ACC112 (cell line): ENCODE measurements around the gene AKAP8.
"Not testable (repeated sequence)": the region's sequence is repeated elsewhere in the genome, so short reads cannot be mapped to it uniquely, and the experiment has no call there.

Experiments used
- H2AFZ ChIP-seq: fragments of 200-600 bp; sonication (generic); one replicate; pipeline ENCODE4 v1.6.0; 2017; ENCODE audit warnings: antibody characterized with exemption, low read length; ENCODE audit not compliant: unreplicated experiment
- H3K27ac ChIP-seq: fragments of 200-600 bp; sonication (generic); 2 replicates; pipeline ENCODE4 v1.5.1; 2014; ENCODE audit warnings: low read depth, mild to moderate bottlenecking, antibody characterized with exemption, low read length, moderate library complexity
- H3K27me3 ChIP-seq: fragments of 200-600 bp; sonication (generic); 2 replicates; pipeline ENCODE4 v1.6.1; 2014; ENCODE audit warnings: mild to moderate bottlenecking, antibody characterized with exemption, low read length, moderate library complexity, mixed read lengths; ENCODE audit not compliant: insufficient read depth
- H3K36me3 ChIP-seq: fragments of 200-600 bp; sonication (generic); 2 replicates; pipeline ENCODE4 v1.6.1; 2016; ENCODE audit warnings: mild to moderate bottlenecking, antibody characterized with exemption, low read length, moderate library complexity, mixed read lengths; ENCODE audit not compliant: insufficient read depth
- H3K4me1 ChIP-seq: fragments of 200-600 bp; sonication (generic); one replicate; pipeline ENCODE4 v1.6.1; 2016; ENCODE audit warnings: low read length, mixed read lengths; ENCODE audit not compliant: insufficient read depth, unreplicated experiment, control insufficient read depth
- H3K4me3 ChIP-seq: fragments of 200-600 bp; sonication (generic); 2 replicates; pipeline ENCODE4 v1.5.1; 2014; ENCODE audit warnings: mild to moderate bottlenecking, low read depth, low read length
- H3K79me2 ChIP-seq: fragments of 200-600 bp; sonication (generic); one replicate; pipeline ENCODE4 v1.6.0; 2016; ENCODE audit warnings: low read length; ENCODE audit not compliant: control insufficient read depth, unreplicated experiment, insufficient read depth

Gene AKAP8

DNA sequence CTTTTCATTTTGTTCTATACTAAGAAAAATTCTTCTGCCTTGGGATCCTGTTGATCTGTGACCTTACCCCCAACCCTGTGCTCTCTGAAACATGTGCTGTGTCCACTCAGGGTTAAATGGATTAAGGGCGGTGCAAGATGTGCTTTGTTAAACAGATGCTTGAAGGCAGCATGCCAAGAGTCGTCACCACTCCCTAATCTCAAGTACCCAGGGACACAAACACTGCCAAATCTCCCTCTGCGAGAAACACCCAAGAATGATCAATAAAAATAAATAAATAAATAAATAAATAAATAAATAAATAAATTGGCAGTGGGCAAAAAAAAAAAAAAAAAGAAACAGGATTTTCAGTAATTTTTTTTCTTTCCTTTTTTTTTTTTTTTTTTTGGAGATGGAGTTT lies 15.8 kb downstream of the AKAP8 start:
- not testable (repeated sequence) for H3K4me3 ChIP-seq, H3K27ac ChIP-seq, H3K36me3 ChIP-seq, H3K27me3 ChIP-seq, H3K4me1 ChIP-seq, H3K79me2 ChIP-seq, H2AFZ ChIP-seq

DNA sequence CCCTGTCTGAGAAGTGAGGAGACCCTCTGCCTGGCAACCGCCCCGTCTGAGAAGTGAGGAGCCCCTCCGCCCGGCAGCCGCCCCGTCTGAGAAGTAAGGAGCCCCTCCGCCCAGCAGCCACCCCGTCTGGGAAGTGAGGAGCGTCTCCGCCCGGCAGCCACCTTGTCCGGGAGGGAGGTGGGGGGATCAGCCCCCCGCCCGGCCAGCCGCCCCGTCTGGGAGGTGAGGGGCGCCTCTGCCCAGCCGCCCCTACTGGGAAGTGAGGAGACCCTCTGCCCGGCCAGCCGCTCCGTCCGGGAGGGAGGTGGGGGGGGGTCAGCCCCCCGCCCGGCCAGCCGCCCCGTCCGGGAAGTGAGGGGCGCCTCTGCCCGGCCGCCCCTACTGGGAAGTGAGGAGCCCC lies 16.5 kb downstream of the AKAP8 start:
- H2AFZ ChIP-seq, H3K4me3 ChIP-seq, H3K27me3 ChIP-seq, H3K4me1 ChIP-seq, H3K36me3 ChIP-seq, H3K79me2 ChIP-seq, H3K27ac ChIP-seq: not testable (repeated sequence)

DNA sequence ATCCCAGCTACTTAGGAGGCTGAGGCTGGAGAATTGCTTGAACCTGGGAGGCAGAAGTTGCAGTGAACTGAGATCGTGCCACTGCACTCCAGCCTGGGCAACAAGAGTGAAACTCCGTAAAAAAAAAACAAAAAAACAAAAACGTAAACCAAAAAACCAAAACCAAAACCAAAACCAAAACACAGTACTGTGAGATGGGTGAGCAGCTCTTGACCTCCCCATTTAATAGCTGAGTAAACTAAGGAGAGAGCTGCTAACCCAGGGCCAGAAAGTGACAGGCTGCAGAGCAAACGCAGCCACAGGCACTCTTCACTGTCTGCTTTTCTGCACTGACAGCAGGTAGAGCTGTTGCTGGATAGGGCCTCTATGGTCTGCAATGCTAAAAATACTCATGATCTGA lies 19.6 kb downstream of the AKAP8 start:
- not testable (repeated sequence) for H3K27me3 ChIP-seq, H3K4me3 ChIP-seq, H2AFZ ChIP-seq, H3K79me2 ChIP-seq, H3K4me1 ChIP-seq, H3K27ac ChIP-seq, H3K36me3 ChIP-seq

DNA sequence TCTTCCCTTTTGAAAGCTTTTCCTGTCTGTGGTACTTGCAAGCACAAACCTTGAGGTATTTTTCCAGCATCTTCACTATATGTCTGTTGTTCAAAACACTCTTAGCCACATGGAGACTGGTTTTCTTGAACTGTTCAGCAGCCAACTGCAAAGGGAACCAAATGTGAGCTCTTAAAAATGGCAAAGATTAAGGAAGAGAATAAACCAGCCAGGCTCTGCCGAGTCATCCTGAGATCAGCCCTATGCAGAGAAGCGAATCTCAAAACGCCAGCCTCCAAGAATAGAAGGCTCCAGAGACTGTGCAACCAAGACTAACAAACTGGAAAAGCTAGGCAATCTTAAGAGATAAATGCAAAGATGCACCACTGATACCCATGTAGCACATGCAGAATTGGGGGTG lies 20.7 kb downstream of the AKAP8 start:
- Histone ChIP-seq H3K27ac (peak overlapping the region; percentile 37), H3K4me1 (no peaks in the 10 kb centered on the region), H3K36me3 (0 out of 2 replicates have a peak, but pooled peaks cover 7% of the 10 kb centered on the region), H2AFZ (no peak overlapping the region), H3K4me3 (no peak overlapping the region), H3K79me2 (no peaks in the 10 kb centered on the region), H3K27me3 (no peaks in the 10 kb centered on the region)

DNA sequence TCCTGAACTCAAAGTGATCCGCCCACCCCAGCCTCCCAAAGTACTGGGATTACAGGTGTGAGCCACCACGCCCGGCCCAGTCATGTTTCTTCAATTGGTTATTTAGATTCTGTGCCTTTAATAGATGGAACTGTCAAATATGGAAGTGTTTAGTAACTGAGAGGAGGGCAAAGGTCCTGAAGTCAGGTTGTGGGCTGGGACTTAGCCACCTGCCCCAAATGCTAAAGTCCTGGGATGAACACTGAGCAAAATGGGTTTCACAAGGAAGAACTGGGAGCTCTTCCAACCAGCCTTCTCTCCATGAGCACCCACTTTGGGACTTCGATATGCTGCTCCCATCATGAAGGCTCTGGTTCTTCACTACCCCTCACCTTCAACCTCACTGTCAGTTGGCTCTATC lies 21.7 kb downstream of the AKAP8 start:
- Histone ChIP-seq H3K27ac (no peak overlapping the region), H3K36me3 (0 out of 2 replicates have a peak, but pooled peaks cover 7% of the 10 kb centered on the region)

DNA sequence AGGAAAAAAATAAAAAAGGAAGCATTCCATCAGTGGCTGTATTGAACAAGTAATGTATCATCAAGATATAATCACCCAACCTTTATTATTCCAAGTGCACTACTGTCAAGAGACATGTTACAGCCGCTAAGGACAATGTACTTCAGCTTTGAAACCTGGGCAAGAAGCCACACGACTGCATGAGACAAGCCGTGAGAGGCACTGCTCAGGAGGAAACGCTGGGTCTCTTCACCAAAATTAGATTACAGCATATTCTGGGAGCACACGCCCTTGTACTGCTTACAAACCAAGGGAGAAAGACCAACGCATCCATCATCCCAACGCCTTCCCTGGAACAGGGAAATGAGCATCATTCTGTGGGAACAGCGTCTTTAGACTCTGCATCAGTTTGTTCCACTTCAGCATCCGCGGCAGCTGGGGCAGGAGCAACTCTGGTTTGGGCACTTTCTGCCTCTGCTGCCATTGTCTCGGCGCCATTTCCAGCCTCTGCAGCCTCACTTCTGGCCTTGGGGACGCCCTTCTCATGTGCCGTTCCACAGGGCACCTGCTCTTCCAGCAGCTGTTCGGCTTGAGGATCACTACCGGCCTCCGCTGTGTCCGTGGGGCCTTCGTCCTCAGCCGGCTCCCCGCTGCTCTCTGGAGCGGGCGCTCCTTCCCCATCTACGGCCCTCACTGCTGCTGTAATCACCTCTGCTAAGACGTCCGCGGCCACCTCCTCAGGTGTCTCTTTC lies 24.9 kb downstream of the AKAP8 start:
- Histone ChIP-seq H3K79me2 (no peaks in the 10 kb centered on the region), H2AFZ (no peak overlapping the region), H3K4me1 (no peaks in the 10 kb centered on the region), H3K36me3 (no peaks in the 10 kb centered on the region), H3K27me3 (no peaks in the 10 kb centered on the region), H3K4me3 (no peak overlapping the region), H3K27ac (no peak overlapping the region)

More for the DNA sequence above, 21.7 kb downstream of the AKAP8 start:
- no peak overlapping the region for H3K4me3 ChIP-seq
- no peaks in the 10 kb centered on the region for H3K27me3 ChIP-seq
- no peaks in the 10 kb centered on the region for H3K79me2 ChIP-seq
- H2AFZ ChIP-seq: no peak overlapping the region
- no peaks in the 10 kb centered on the region for H3K4me1 ChIP-seq

DNA sequence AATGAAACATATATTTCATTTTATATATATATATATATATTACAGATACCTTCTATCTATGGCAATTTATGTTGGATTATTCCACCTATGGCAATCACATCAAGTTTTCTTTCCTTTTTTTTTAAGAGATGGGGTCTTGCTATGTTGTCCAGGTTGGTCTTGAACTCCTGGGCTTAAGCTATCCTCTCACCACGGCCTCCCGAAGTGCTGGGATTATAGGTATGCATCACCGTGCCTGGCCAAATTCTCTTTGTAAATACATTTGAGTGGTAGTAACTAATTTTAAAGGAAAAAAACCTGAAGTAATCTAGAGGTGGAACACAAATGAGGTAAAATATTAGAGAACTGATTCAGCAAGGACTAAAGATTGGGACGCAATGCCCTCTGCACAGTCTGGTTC lies 25.7 kb downstream of the AKAP8 start:
- no peak overlapping the region for H2AFZ ChIP-seq
- no peaks in the 10 kb centered on the region for H3K79me2 ChIP-seq
- H3K4me3 ChIP-seq: no peak overlapping the region
- no peaks in the 10 kb centered on the region for H3K36me3 ChIP-seq
- H3K4me1 ChIP-seq: no peaks in the 10 kb centered on the region
- H3K27me3 ChIP-seq: no peaks in the 10 kb centered on the region
- H3K27ac ChIP-seq: no peak overlapping the region

DNA sequence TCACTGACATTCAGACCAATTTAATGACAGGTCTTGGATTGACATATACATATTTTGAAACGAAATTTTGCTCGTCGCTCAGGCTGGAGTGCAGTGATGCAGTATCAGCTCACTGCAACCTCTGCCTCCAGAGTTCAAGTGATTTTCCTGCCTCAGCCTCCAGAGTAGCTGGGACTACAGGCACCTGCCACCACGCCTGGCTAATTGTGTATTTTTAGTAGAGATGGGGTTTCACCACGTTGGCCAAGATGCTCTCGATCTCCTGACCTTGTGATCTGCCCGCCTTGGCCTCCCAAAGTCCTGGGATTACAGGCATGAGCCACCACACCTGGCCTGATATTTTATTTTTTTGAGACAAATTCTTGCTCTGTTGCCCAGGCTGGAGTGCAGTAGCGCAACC lies 27.1 kb downstream of the AKAP8 start:
- H2AFZ ChIP-seq, H3K79me2 ChIP-seq, H3K4me3 ChIP-seq, H3K27ac ChIP-seq, H3K36me3 ChIP-seq, H3K4me1 ChIP-seq, H3K27me3 ChIP-seq: not testable (repeated sequence)

DNA sequence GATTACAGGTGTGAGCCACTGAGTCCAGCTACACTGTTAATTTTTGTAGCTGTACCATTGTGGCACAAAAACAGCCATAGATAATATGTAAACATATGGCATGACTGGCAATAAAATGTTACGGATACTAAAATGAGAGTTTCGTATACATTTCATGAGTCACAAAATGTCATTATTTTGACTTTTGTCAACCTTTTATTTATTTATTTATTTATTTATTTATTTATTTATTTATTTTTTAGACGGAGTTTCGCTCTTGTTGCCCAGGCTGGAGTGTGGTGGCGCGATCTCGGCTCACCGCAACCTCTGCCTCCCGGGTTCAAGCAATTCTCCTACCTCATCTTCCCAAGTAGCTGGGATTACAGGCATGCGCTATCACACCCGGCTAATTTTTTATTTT lies 38.3 kb downstream of the AKAP8 start:
- H3K36me3 ChIP-seq, H3K4me3 ChIP-seq, H3K27me3 ChIP-seq, H2AFZ ChIP-seq, H3K27ac ChIP-seq, H3K4me1 ChIP-seq: not testable (repeated sequence)
- peaks cover 22% of the 10 kb centered on the region for H3K79me2 ChIP-seq

DNA sequence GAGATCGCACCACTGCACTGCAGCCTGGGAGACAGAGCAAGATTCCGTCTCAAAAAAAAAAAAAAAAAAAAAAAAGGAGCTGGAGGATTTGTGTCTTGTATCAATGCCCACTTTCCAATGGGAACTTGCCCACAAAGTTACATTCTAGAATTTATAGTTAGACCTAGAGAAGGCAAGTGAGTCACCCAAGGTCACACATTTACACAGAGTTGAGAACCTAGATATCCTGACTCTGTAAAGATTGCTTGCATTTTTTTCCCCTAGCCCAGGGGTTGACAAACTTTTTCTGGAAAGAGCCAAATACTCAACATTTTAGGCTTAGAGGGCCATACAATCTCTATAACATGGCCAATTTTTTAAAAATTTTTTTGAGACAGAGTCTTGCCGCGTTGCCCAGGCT lies 39.5 kb downstream of the AKAP8 start:
- Histone ChIP-seq H3K27me3 (no peaks in the 10 kb centered on the region), H3K79me2 (peaks cover 29% of the 10 kb centered on the region), H3K4me3 (no peak overlapping the region), H3K4me1 (peaks cover 10% of the 10 kb centered on the region), H3K36me3 (peaks cover 3% of the 10 kb centered on the region; the same call in 1 of the 2 replicates), H3K27ac (no peak overlapping the region), H2AFZ (no peak overlapping the region)

DNA sequence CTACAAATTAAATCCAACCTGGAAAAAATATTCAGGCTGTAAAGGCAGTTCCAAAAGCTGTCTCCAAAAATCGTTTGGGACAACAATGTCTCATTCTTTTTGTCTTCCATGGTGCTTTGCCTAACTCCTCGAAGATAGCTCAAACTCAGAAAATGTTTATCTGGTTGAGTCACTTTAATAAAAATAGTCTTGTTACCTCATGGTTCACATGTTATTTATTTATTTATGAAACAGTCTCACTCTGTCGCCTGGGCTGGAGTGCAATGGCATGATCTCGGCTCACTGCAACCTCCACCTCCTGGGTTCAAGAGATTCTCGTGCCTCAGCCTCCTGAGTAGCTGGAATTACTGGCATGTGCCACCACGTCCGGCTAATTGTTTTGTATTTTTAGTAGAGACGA lies 42.4 kb downstream of the AKAP8 start:
- Histone ChIP-seq H3K27me3 (no peaks in the 10 kb centered on the region), H3K36me3 (no peaks in the 10 kb centered on the region), H3K4me1 (peaks cover 13% of the 10 kb centered on the region), H3K4me3 (no peak overlapping the region), H2AFZ (no peak overlapping the region), H3K27ac (peak overlapping the region; percentile 56), H3K79me2 (peaks cover 47% of the 10 kb centered on the region)
